T-cell (primary cell): ENCODE measurements around the gene SNX33. TPM values are rescaled to one million over a fixed set of nuclear protein-coding genes. Genes with fewer than 3 reads are reported as not detected.
"Not testable (repeated sequence)": the region's sequence is repeated elsewhere in the genome, so short reads cannot be mapped to it uniquely, and the experiment has no call there.

Source experiments
- ATAC-seq, 4 experiments: fragments of 200-7000 bp in 3 of 4; fragments of 150-1000 bp in 1 of 4; cut with Tn5 transposase; replicated peaks in 1 of 4; 1 replicate in 3 of 4; 2 replicates in 1 of 4; pipeline ENCODE4 v1.10.0; 2021; ENCODE audit warnings: moderate library complexity in 3 of 4, mild to moderate bottlenecking in 2 of 4, moderate number of reproducible peaks in 1 of 4
- CTCF ChIA-PET, 2 donors: fragments of 300-600 bp; sonication (Branson Sonifier 250); formaldehyde crosslinking; loops; one replicate each; lab custom pipeline; 2022; ENCODE audit warnings: antibody characterized with exemption in 2 of 2; lab: Charles Lee
- POLR2A ChIA-PET, 2 donors: fragments of 300-600 bp; sonication (Branson Sonifier 250); formaldehyde crosslinking; loops; one replicate each; lab custom pipeline; 2022; ENCODE audit warnings: antibody characterized with exemption in 2 of 2; lab: Charles Lee
- DNase-seq, 35 experiments: peaks; one replicate each; pipeline versions ENCODE4 v3.0.0 to v3.0.0-alpha.2; 2013 to 2023
- H3K27ac ChIP-seq: one replicate; pipeline ENCODE4 v1.5.1; 2013; ENCODE audit warnings: low read length
- H3K27me3 ChIP-seq, 2 experiments: replicated peaks in 1 of 2; 1 replicate in 1 of 2; 2 replicates in 1 of 2; pipeline versions ENCODE4 v1.6.1 to v1.7.0; 2013; ENCODE audit warnings: low read length in 1 of 2, mixed read lengths in 1 of 2; ENCODE audit not compliant: control insufficient read depth in 2 of 2, insufficient read depth in 2 of 2; ENCODE audit errors: extremely low read depth in 1 of 2
- H3K36me3 ChIP-seq, 2 donors: 1 replicate in 1 of 2; 2 replicates in 1 of 2; pipeline versions ENCODE4 v1.6.1 to v1.7.0; 2013; ENCODE audit warnings: low read length in 1 of 2; ENCODE audit not compliant: control insufficient read depth in 2 of 2, insufficient read depth in 1 of 2; ENCODE audit errors: extremely low read depth in 1 of 2
- H3K4me1 ChIP-seq, 2 experiments: 1 replicate in 1 of 2; 2 replicates in 1 of 2; pipeline versions ENCODE4 v1.6.1 to v1.7.0; 2013; ENCODE audit warnings: low read length in 2 of 2, mixed read lengths in 1 of 2; ENCODE audit not compliant: insufficient read depth in 2 of 2, control insufficient read depth in 1 of 2; ENCODE audit errors: extremely low read depth in 1 of 2
- H3K4me3 ChIP-seq, 2 donors: 1 replicate in 1 of 2; 2 replicates in 1 of 2; pipeline versions ENCODE4 v1.5.1 to v1.7.0; 2013; ENCODE audit warnings: mild to moderate bottlenecking in 2 of 2, low read length in 1 of 2, moderate library complexity in 1 of 2; ENCODE audit not compliant: control insufficient read depth in 1 of 2; ENCODE audit errors: extremely low read depth in 1 of 2
- H3K9me3 ChIP-seq: 2 replicates; pipeline ENCODE4 v1.7.0; 2013
- H3K27ac Mint-ChIP-seq, 2 donors: one replicate each; pipeline ENCODE4 v1.8.0; 2020 to 2021; ENCODE audit warnings: mild to moderate bottlenecking in 2 of 2, mixed read lengths in 2 of 2
- H3K27me3 Mint-ChIP-seq, 2 donors: one replicate each; pipeline ENCODE4 v1.8.0; 2021 to 2022; ENCODE audit warnings: mixed read lengths in 2 of 2
- H3K36me3 Mint-ChIP-seq: one replicate; pipeline ENCODE4 v1.8.0; 2021; ENCODE audit warnings: mixed read lengths
- H3K4me1 Mint-ChIP-seq, 3 donors: one replicate each; pipeline ENCODE4 v1.8.0; 2020 to 2022; ENCODE audit warnings: mixed read lengths in 3 of 3, mild to moderate bottlenecking in 1 of 3
- H3K4me3 Mint-ChIP-seq, 3 donors: one replicate each; pipeline ENCODE4 v1.8.0; 2020 to 2022; ENCODE audit warnings: mild to moderate bottlenecking in 3 of 3, mixed read lengths in 3 of 3, moderate library complexity in 3 of 3
- H3K9me3 Mint-ChIP-seq, 3 donors: one replicate each; pipeline ENCODE4 v1.8.0; 2020 to 2022; ENCODE audit warnings: mixed read lengths in 3 of 3
- WGBS: methylation state at CpG from one replicate; pipeline ENCODE4 v1.1.5; 2013; ENCODE audit warnings: missing lambda C conversion rate; ENCODE audit not compliant: insufficient coverage; 5-methylcytosine and 5-hydroxymethylcytosine counted together
- total RNA-seq, 35 experiments: library from RNA in 6 of 35; stranded (reverse) in 6 of 35; fragments of 120-200 nt in 1 of 35; gene quantifications; one replicate each; pipeline versions ENCODE4 v1.2.1 to v1.2.4 and lab custom pipeline; 2013 to 2026

SNX33 gene
- total RNA-seq, 5 donors from 2014 or later (not counting 1 experiment from before 2014, with no cell fraction given) = 1.4 to 3.4 (median 2.5) TPM

DNA sequence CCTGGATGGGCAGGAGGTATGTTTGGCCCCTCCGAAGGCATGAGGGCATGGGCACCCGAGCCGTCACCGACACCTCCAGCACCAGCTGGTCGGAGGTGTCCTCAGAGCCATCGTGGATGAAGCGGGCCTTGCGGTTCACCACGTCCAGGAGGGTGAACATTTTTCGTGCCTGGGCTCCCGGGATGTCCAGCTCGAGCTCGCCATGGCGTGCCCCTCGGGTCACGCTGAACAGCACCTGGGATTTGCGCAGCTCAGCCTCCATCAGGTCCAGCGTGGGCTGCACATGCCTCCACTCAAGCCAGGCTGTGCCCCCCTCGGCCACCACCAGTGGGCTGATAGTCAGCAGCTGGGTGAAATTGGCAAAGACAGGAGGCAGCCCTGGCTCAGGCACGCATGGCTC is 41.7 kb downstream of the SNX33 start:
- CTCF ChIA-PET, H3K4me1 Mint-ChIP-seq, H3K4me3 ChIP-seq, H3K36me3 Mint-ChIP-seq, H3K9me3 Mint-ChIP-seq, H3K4me3 Mint-ChIP-seq, H3K4me1 ChIP-seq, DNase-seq, H3K27me3 Mint-ChIP-seq, POLR2A ChIA-PET, H3K9me3 ChIP-seq, H3K27ac ChIP-seq, ATAC-seq, H3K27ac Mint-ChIP-seq, H3K36me3 ChIP-seq: not testable (repeated sequence)
- H3K27me3 ChIP-seq = peaks cover 0 to 28% of the 10 kb centered on the region in 2 experiments
- 90% methylated on average over 20 of the region's 20 CpGs for WGBS

DNA sequence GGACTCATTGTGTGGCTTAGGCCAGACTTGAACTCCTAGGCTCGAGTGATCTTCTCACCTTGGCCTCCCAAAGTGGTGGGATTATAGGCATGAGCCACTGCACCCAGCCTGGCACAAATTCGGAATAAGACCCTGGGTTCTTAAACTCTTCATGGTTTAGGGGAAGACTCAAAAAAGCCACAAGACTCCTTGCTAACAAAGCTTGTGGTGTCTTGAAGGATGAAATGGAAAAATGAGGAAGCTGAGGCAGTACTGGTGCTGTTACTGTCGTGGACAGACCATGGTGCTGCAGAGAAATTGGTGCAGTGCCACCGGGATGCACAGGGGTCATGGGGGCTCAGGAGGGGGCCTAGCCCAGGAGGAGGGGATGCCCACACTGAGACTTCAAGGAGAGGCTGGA is 44.6 kb downstream of the SNX33 start:
- Histone ChIP-seq H3K4me1 (peaks cover 0 to 17% of the 10 kb centered on the region in 2 experiments), H3K27me3 (peaks cover 0 to 43% of the 10 kb centered on the region in 2 experiments)
- H3K9me3 Mint-ChIP-seq, ATAC-seq, H3K4me3 ChIP-seq, CTCF ChIA-PET, H3K36me3 Mint-ChIP-seq, DNase-seq, H3K36me3 ChIP-seq, H3K9me3 ChIP-seq, POLR2A ChIA-PET, H3K27ac ChIP-seq, H3K27me3 Mint-ChIP-seq, H3K4me3 Mint-ChIP-seq: not testable (repeated sequence)
- 54% methylated on average over 3 of the region's 4 CpGs for WGBS
- Mint-ChIP-seq H3K27ac (peak overlapping the region in 1 of 2 donors; percentile 9), H3K4me1 (peaks cover 14 to 26% (median 15%) of the 10 kb centered on the region in 3 donors)

DNA sequence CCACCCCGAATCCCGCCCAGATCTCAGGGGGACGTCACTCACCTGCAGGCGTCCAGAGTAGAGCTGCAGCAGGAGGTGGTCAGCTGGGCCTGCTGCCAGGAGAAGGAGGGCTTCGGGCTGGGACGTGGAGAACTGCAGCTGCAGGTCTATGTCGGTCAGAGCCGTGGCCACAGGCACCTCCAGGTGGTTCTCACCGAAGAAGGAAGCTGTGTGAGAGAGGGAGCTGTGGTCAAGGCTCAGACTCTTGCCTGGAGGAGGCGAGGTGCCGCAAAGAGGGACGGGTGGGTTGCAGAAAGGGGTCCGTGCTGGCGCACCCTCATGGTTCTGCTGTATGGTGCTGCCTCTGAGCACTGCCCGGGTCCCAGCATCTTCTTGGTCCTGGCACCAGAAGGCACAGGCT is 45.3 kb downstream of the SNX33 start:
- H3K4me3 ChIP-seq, DNase-seq, H3K36me3 Mint-ChIP-seq, H3K27ac ChIP-seq, H3K4me3 Mint-ChIP-seq, H3K36me3 ChIP-seq, H3K9me3 ChIP-seq, H3K9me3 Mint-ChIP-seq, H3K27me3 Mint-ChIP-seq, POLR2A ChIA-PET, ATAC-seq, CTCF ChIA-PET, H3K27ac Mint-ChIP-seq: not testable (repeated sequence)
- H3K4me1 Mint-ChIP-seq = peaks cover 14 to 26% (median 15%) of the 10 kb centered on the region in 3 donors
- Histone ChIP-seq H3K4me1 (peaks cover 0 to 17% of the 10 kb centered on the region in 2 experiments), H3K27me3 (peaks cover 0 to 43% of the 10 kb centered on the region in 2 experiments)
- 36% methylated on average over 11 of the region's 15 CpGs for whole genome bisulfite sequencing

DNA sequence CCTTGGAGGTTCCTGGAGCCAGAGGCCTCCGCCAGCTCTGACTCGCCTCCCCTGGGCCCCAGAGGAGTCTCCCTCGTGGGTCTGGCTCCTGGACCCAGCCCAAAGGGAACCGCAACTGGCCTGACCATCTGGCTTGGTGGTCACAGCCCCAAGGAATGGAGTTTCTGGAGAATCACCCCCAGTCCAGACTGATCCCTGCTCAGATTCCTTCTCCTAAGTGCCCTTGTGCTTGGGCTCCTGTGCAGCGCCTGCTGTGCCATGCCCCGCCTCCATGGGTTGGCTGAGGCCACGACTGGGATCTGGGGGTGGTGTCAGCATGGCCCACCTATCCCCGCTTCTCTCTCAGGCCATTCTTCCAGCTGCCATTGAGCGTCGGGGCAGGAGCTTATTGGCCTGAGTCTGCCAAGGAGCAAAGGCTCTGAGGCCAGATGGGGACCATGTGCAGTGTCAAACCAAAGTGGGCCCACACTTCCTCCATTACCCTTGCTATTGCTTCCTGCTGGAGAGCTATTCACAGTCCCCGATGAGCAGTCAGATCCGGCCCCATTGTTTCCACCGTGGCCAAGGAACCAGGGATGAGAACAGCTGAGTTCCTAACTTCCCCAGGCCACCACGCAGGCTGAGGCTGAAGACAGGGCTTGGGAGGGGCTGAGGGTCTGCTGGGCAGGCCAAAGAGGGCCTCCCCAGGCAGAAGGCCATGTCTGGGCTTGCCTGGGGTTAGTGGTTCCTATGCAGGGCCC is 46.0 kb downstream of the SNX33 start:
- Histone ChIP-seq H3K4me3 (no peak overlapping the region), H3K9me3 (no peaks in the 10 kb centered on the region), H3K27ac (no peak overlapping the region), H3K4me1 (peaks cover 0 to 17% of the 10 kb centered on the region in 2 experiments), H3K27me3 (peaks cover 0 to 40% of the 10 kb centered on the region in 2 experiments), H3K36me3 (no peaks in the 10 kb centered on the region)
- Mint-ChIP-seq H3K4me1 (peaks cover 14 to 26% (median 15%) of the 10 kb centered on the region in 3 donors), H3K27ac (no peak overlapping the region), H3K36me3 (no peaks in the 10 kb centered on the region), H3K4me3 (no peak overlapping the region), H3K9me3 (no peaks in the 10 kb centered on the region), H3K27me3 (peaks cover 7 to 9% of the 10 kb centered on the region in 2 donors)
- POLR2A ChIA-PET = no interaction called here
- DNase-seq (no peak), ATAC-seq (no peak)
- CTCF ChIA-PET = no interaction called here
- 57% methylated on average over 13 of the region's 14 CpGs for WGBS

DNA sequence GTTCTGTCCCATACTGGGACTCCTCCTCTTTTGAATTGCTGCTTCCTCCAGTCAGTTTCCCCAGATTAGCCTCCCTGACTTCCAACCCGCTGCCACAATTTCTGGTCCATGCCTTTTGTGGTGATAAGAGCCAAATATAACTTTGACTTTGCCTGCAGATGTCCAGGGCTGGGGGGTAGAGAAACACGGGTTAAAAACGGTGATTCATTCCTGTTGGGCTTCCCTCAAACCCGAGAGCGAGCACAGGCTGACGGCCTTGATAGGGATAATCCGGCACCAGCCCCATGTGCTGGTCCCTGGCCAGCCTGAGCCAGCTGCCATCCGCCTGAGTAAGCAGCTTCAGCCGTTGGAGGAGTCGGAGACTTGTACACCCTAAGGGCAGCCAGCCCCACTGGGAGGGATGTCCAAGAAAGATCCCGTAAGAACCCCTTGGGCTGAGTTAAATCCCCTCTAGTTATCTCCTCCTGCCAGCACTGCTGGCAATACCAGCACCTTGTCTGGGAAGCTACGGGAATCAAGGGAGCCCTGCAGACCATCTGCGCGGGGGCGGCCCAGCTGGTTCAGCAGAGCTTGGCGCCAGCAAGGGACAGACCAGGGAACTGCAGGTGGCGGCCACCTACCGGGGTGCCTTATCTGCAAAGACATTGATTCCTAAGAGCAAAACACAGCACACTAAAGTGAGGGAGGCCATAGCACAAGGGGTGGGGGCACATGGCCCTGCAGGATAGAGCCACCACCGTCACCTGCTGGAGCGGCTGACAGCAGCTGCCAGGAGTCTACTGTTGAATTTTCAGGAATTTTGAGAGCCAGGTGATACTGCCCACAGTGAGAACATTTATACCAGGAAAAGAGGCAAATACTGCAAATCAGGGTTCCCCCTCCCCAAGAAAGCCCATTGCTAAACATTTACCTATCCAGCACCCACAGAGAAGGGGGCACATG is 46.8 kb downstream of the SNX33 start:
- peaks cover 15 to 32% (median 15%) of the 10 kb centered on the region in 3 donors for H3K4me1 Mint-ChIP-seq
- peaks cover 0 to 23% of the 10 kb centered on the region in 2 experiments for H3K4me1 ChIP-seq
- POLR2A ChIA-PET = no interaction called here

DNA sequence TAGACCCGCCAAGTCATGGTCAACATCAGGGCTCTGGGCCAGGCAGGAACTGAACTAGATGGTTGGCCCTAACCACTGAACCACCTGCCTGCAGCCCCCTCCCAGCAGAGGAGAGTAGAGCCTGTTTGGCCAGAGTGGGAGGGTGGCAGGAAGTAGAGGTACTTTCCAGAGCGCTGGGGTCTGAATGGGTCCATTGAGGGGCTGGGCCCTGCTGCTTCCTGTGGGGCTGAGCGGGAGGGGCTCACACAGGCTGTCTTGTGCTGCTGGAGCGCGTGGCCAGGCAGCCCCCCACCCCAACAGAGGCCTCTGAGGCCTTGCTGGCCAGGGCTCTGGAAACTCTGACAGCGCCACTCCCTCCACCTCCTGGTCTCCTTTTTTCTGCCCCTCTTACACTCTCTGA is 47.5 kb downstream of the SNX33 start:
- Mint-ChIP-seq H3K27ac (no peak overlapping the region), H3K27me3 (peaks cover 7 to 9% of the 10 kb centered on the region in 2 donors), H3K9me3 (no peaks in the 10 kb centered on the region), H3K4me3 (no peak overlapping the region), H3K36me3 (no peaks in the 10 kb centered on the region), H3K4me1 (peaks cover 15 to 32% (median 15%) of the 10 kb centered on the region in 3 donors)
- DNase-seq = no peak
- Histone ChIP-seq H3K36me3 (no peaks in the 10 kb centered on the region), H3K4me3 (no peak overlapping the region), H3K4me1 (peaks cover 0 to 30% of the 10 kb centered on the region in 2 experiments), H3K9me3 (no peaks in the 10 kb centered on the region), H3K27me3 (peaks cover 0 to 39% of the 10 kb centered on the region in 2 experiments), H3K27ac (no peak overlapping the region)
- ChIA-PET CTCF (interaction anchor here in 1 of 2 donors (0.6 kb wide), 1 partner anchor 139 kb away, joined by 8 read pairs; no protein-coding TSS in a partner anchor), POLR2A (no interaction called here)
- WGBS = 20% methylated on average over 1 of the region's 6 CpGs
- no peak for ATAC-seq

More for the DNA sequence above, 46.8 kb downstream of the SNX33 start:
- no peaks in the 10 kb centered on the region for H3K9me3 ChIP-seq
- H3K36me3 ChIP-seq = no peaks in the 10 kb centered on the region
- CTCF ChIA-PET = no interaction called here
- no peak overlapping the region for H3K27ac Mint-ChIP-seq
- no peak overlapping the region for H3K4me3 Mint-ChIP-seq
- DNase-seq (no peak), ATAC-seq (no peak)
- WGBS = 70% methylated on average over 14 of the region's 20 CpGs
- no peaks in the 10 kb centered on the region for H3K9me3 Mint-ChIP-seq
- H3K27me3 ChIP-seq = peaks cover 0 to 41% of the 10 kb centered on the region in 2 experiments
- H3K4me3 ChIP-seq = no peak overlapping the region
- H3K36me3 Mint-ChIP-seq = no peaks in the 10 kb centered on the region
- peaks cover 7 to 9% of the 10 kb centered on the region in 2 donors for H3K27me3 Mint-ChIP-seq
- no peak overlapping the region for H3K27ac ChIP-seq
